SH-SY5Y (cell line): ENCODE results near the gene STX2.

Source experiments
- GATA2 ChIP-seq: IDR thresholded peaks from 2 replicates; pipeline ENCODE4 v1.6.1; 2011; ENCODE audit warnings: mild to moderate bottlenecking, low read depth, low read length
- GATA3 ChIP-seq: IDR thresholded peaks from 2 replicates; pipeline ENCODE4 v1.6.1; 2011; ENCODE audit warnings: low read depth, mild to moderate bottlenecking, low read length, moderate library complexity

GRCh38 chr12:130826151-130826801, 12.8 kb downstream of the STX2 start:
- TF ChIP-seq GATA3 (no peak), GATA2 (no peak)
